DOHH2 (cell line): ENCODE results near the gene MLLT3.

Source experiments
- EZH2phosphoT487 ChIP-seq: fragments of 200-600 bp; sonication (generic); IDR thresholded peaks from 2 replicates; pipeline ENCODE4 v1.6.1; 2017; ENCODE audit warnings: borderline replicate concordance, mild to moderate bottlenecking, antibody characterized with exemption, low read length, moderate library complexity, mixed read lengths
- TF ChIP-seq, protein P1 (sequence below): fragments of 200-600 bp; sonication (generic); IDR thresholded peaks from one replicate; pipeline ENCODE4 v1.5.1; 2014; ENCODE audit warnings: antibody characterized with exemption, mild to moderate bottlenecking, low read depth, low read length; ENCODE audit not compliant: poor library complexity, severe bottlenecking

DNA sequence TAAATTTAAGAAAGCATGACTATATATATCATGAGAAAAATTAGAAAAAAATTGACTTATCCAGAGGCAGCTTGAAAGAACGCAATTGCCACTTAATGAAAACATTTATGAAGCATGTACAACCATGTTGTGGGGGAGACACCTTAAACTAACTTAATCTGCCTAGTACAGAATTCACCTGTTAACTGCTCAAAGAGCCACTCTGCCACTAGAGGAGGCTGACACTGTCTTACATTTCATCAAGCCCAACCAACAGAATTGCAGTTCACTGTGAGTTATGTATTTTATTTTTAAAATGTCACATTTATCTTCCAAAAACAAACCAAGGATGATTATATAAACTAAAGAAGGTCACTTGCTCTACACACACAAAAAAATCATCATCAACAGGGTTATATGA is 252.9 kb downstream of the MLLT3 start:
- TF ChIP-seq, protein P1, sequence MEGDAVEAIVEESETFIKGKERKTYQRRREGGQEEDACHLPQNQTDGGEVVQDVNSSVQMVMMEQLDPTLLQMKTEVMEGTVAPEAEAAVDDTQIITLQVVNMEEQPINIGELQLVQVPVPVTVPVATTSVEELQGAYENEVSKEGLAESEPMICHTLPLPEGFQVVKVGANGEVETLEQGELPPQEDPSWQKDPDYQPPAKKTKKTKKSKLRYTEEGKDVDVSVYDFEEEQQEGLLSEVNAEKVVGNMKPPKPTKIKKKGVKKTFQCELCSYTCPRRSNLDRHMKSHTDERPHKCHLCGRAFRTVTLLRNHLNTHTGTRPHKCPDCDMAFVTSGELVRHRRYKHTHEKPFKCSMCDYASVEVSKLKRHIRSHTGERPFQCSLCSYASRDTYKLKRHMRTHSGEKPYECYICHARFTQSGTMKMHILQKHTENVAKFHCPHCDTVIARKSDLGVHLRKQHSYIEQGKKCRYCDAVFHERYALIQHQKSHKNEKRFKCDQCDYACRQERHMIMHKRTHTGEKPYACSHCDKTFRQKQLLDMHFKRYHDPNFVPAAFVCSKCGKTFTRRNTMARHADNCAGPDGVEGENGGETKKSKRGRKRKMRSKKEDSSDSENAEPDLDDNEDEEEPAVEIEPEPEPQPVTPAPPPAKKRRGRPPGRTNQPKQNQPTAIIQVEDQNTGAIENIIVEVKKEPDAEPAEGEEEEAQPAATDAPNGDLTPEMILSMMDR, result peak; percentile 10
- no peak for TF ChIP-seq EZH2phosphoT487
